Activated CD8-positive, alpha-beta memory T cell treated with anti-CD3 and anti-CD28 coated beads, Interleukin-2, amount 50 U/mL, for 48 hours (primary cell): ENCODE measurements around the gene CRISP1.
"Not testable (repeated sequence)": the region's sequence is repeated elsewhere in the genome, so short reads cannot be mapped to it uniquely, and the experiment has no call there.

ENCODE experiments used
- DNase-seq: peaks from one replicate; pipeline ENCODE4 v3.0.0-alpha.2; 2020

The CRISP1 gene

GRCh38 chr6:49839162-49839561, 27.2 kb downstream of the CRISP1 start:
- no peak for DNase-seq

- no peak for DNase-seq
Measured at GRCh38 chr6:49835140-49835539, 31.2 kb downstream of the CRISP1 start.

- no peak for DNase-seq
Measured at GRCh38 chr6:49833386-49833785, 32.9 kb downstream of the CRISP1 start.

- no peak for DNase-seq
Measured at GRCh38 chr6:49826743-49827406, 39.5 kb downstream of the CRISP1 start.

GRCh38 chr6:49815166-49815565, 51.2 kb downstream of the CRISP1 start:
- no peak for DNase-seq

- DNase-seq = no peak
Measured at GRCh38 chr6:49813248-49813647, 53.1 kb downstream of the CRISP1 start.

- no peak for DNase-seq
Measured at GRCh38 chr6:49806145-49806544, 60.2 kb downstream of the CRISP1 start.

- no peak for DNase-seq
Measured at GRCh38 chr6:49805246-49805645, 61.1 kb downstream of the CRISP1 start.

- DNase-seq = no peak
Measured at GRCh38 chr6:49801525-49801924, 64.8 kb downstream of the CRISP1 start.

- no peak for DNase-seq
Measured at GRCh38 chr6:49799090-49799489, 67.2 kb downstream of the CRISP1 start.

- DNase-seq = not testable (repeated sequence)
Measured at GRCh38 chr6:49796842-49797455, 69.4 kb downstream of the CRISP1 start.

GRCh38 chr6:49790341-49790740, 76.0 kb downstream of the CRISP1 start:
- no peak for DNase-seq

- DNase-seq = no peak
Measured at GRCh38 chr6:49787176-49787575, 79.2 kb downstream of the CRISP1 start, which contains the start of gene PGK2. TSS of gene PGK2 (minus strand) at chr6:49787285. CDS start at chr6:49787187, 98 bp downstream.

GRCh38 chr6:49784272-49784671, 82.1 kb downstream of the CRISP1 start:
- no peak for DNase-seq
